Esophagus squamous epithelium (tissue), 4 donors: Measurements from ENCODE around the gene NCOR2.

Experiments
- CTCF ChIP-seq, 6 experiments: fragments of 450-650 bp in 4 of 6; fragments of 200-600 bp in 2 of 6; sonication (generic) in 2 of 6; IDR thresholded peaks; one replicate each; pipeline ENCODE4 v1.5.1; 2016 to 2019; ENCODE audit warnings: antibody characterized with exemption in 6 of 6, mild to moderate bottlenecking in 4 of 6, moderate library complexity in 4 of 6
- POLR2A ChIP-seq, 4 donors: fragments of 450-650 bp; IDR thresholded peaks; one replicate each; pipeline ENCODE4 v1.6.1; 2017; ENCODE audit warnings: antibody characterized with exemption in 4 of 4, mild to moderate bottlenecking in 4 of 4, moderate library complexity in 3 of 4

GRCh38 chr12:124614512-124615292, 47.3 kb upstream of the NCOR2 start:
- TF ChIP-seq CTCF (IDR thresholded peaks at IDR 0.05), result no peak
- no peak for TF ChIP-seq POLR2A (IDR thresholded peaks at IDR 0.05)
